ENCODE data around the gene YTHDF2. TPM values are rescaled to one million over a fixed set of nuclear protein-coding genes. Genes with fewer than 3 reads are reported as not detected.

YTHDF2 gene
- total RNA-seq, 1 donor: 63.0 TPM

- Histone ChIP-seq H3K79me2 (ENCODE audit: insufficient read depth, low read length) (no peaks in the 10 kb centered on the region), H2AFZ (ENCODE audit: low read length) (no peak overlapping the region), H3K9me3 (ENCODE audit: low read depth, low read length) (no peaks in the 10 kb centered on the region), H3K36me3 (ENCODE audit: insufficient read depth, low read length) (no peaks in the 10 kb centered on the region), H3K4me2 (ENCODE audit: insufficient read depth, low read length) (no peak overlapping the region), H3K27ac (ENCODE audit: low read depth, low read length) (no peak overlapping the region), H3K4me1 (ENCODE audit: insufficient read depth, low read length) (no peaks in the 10 kb centered on the region), H3K4me3 (ENCODE audit: insufficient read depth, low read length) (no peak overlapping the region), H4K20me1 (ENCODE audit: insufficient read depth, low read length) (no peaks in the 10 kb centered on the region), H3K27me3 (ENCODE audit: insufficient read depth, low read length) (peaks cover 71% of the 10 kb centered on the region)
- peak; percentile 83 for DNase-seq (ENCODE audit: insufficient read length, low spot score, missing footprints)
- no peak for TF ChIP-seq CTCF (IDR thresholded peaks at IDR 0.05; ENCODE audit: extremely low read depth, low read depth, low read length)
These were observed 76.1 kb downstream of the YTHDF2 start for GRCh38 chr1:28812669-28813468.

GRCh38 chr1:28813931-28814465 lies 77.3 kb downstream of the YTHDF2 start:
- H3K36me3 ChIP-seq (ENCODE audit: insufficient read depth, low read length): no peaks in the 10 kb centered on the region
- peak; percentile 81 for DNase-seq (ENCODE audit: insufficient read length, low spot score, missing footprints)
- H3K9me3 ChIP-seq (ENCODE audit: low read depth, low read length): no peaks in the 10 kb centered on the region
- no peak for TF ChIP-seq CTCF (IDR thresholded peaks at IDR 0.05; ENCODE audit: extremely low read depth, low read depth, low read length)
- H3K79me2 ChIP-seq (ENCODE audit: insufficient read depth, low read length): no peaks in the 10 kb centered on the region
- H3K4me1 ChIP-seq (ENCODE audit: insufficient read depth, low read length): no peaks in the 10 kb centered on the region
- H4K20me1 ChIP-seq (ENCODE audit: insufficient read depth, low read length): no peaks in the 10 kb centered on the region
- no peak overlapping the region for H2AFZ ChIP-seq (ENCODE audit: low read length)
- H3K4me2 ChIP-seq (ENCODE audit: insufficient read depth, low read length): no peak overlapping the region
- no peak overlapping the region for H3K27ac ChIP-seq (ENCODE audit: low read depth, low read length)
- H3K27me3 ChIP-seq (ENCODE audit: insufficient read depth, low read length): peaks cover 71% of the 10 kb centered on the region
- H3K4me3 ChIP-seq (ENCODE audit: insufficient read depth, low read length): no peak overlapping the region

DNA sequence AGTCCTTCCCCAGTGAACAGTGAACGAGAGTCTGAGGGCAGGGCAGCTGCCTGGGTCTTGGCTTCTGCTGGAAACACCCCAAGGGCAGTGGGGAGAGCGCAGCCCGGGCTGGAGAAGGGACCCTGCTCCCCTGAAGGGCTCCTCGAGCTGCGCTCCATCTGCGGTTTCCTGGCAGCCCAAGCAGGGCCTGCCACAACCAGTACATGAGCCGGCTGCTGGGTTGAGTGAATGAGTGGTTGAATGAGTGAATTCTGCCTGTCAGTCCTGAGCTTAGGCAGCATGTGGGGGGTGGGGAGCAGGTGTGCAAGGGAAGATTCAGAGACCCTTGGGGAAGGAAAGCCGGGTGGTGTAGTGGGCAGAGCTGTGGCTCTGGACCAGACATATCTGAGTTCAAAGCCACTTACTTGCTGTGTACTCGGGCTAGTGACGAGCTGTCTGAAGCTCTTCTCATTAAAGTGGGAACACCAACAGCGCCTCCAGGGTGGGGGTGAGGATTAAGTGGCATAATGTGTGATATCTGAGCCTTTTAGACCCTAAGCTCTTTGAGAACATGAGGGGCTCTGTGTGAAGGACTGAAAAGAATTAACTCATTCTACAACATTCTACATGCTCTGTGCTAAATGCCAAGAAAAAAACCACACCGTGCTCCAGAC lies 78.9 kb downstream of the YTHDF2 start:
- no peak overlapping the region for H2AFZ ChIP-seq (ENCODE audit: low read length)
- no peak overlapping the region for H3K27ac ChIP-seq (ENCODE audit: low read depth, low read length)
- DNase-seq (ENCODE audit: insufficient read length, low spot score, missing footprints): no peak
- peaks cover 57% of the 10 kb centered on the region for H3K27me3 ChIP-seq (ENCODE audit: insufficient read depth, low read length)
- H3K79me2 ChIP-seq (ENCODE audit: insufficient read depth, low read length): no peaks in the 10 kb centered on the region
- TF ChIP-seq CTCF (IDR thresholded peaks at IDR 0.05; ENCODE audit: extremely low read depth, low read depth, low read length): no peak
- H4K20me1 ChIP-seq (ENCODE audit: insufficient read depth, low read length): no peaks in the 10 kb centered on the region
- H3K4me3 ChIP-seq (ENCODE audit: insufficient read depth, low read length): no peak overlapping the region
- no peak overlapping the region for H3K4me2 ChIP-seq (ENCODE audit: insufficient read depth, low read length)
- no peaks in the 10 kb centered on the region for H3K4me1 ChIP-seq (ENCODE audit: insufficient read depth, low read length)
- H3K9me3 ChIP-seq (ENCODE audit: low read depth, low read length): no peaks in the 10 kb centered on the region
- no peaks in the 10 kb centered on the region for H3K36me3 ChIP-seq (ENCODE audit: insufficient read depth, low read length)

GRCh38 chr1:28817133-28817532 lies 80.4 kb downstream of the YTHDF2 start:
- TF ChIP-seq CTCF (IDR thresholded peaks at IDR 0.05; ENCODE audit: extremely low read depth, low read depth, low read length): no peak

More at GRCh38 chr1:28817133-28817532, 80.4 kb downstream of the YTHDF2 start:
- H3K9me3 ChIP-seq (ENCODE audit: low read depth, low read length): no peaks in the 10 kb centered on the region
- peak; percentile 74 for DNase-seq (ENCODE audit: insufficient read length, low spot score, missing footprints)
- no peak overlapping the region for H3K4me3 ChIP-seq (ENCODE audit: insufficient read depth, low read length)
- no peak overlapping the region for H3K27ac ChIP-seq (ENCODE audit: low read depth, low read length)
- H3K4me1 ChIP-seq (ENCODE audit: insufficient read depth, low read length): no peaks in the 10 kb centered on the region
- no peaks in the 10 kb centered on the region for H4K20me1 ChIP-seq (ENCODE audit: insufficient read depth, low read length)
- H3K27me3 ChIP-seq (ENCODE audit: insufficient read depth, low read length): peaks cover 45% of the 10 kb centered on the region
- no peaks in the 10 kb centered on the region for H3K79me2 ChIP-seq (ENCODE audit: insufficient read depth, low read length)
- no peak overlapping the region for H2AFZ ChIP-seq (ENCODE audit: low read length)
- no peaks in the 10 kb centered on the region for H3K36me3 ChIP-seq (ENCODE audit: insufficient read depth, low read length)
- H3K4me2 ChIP-seq (ENCODE audit: insufficient read depth, low read length): no peak overlapping the region
